Measurements from ENCODE around the gene TEAD2.
"Not testable (repeated sequence)": the region's sequence is repeated elsewhere in the genome, so short reads cannot be mapped to it uniquely, and the experiment has no call there.

The TEAD2 gene

DNA sequence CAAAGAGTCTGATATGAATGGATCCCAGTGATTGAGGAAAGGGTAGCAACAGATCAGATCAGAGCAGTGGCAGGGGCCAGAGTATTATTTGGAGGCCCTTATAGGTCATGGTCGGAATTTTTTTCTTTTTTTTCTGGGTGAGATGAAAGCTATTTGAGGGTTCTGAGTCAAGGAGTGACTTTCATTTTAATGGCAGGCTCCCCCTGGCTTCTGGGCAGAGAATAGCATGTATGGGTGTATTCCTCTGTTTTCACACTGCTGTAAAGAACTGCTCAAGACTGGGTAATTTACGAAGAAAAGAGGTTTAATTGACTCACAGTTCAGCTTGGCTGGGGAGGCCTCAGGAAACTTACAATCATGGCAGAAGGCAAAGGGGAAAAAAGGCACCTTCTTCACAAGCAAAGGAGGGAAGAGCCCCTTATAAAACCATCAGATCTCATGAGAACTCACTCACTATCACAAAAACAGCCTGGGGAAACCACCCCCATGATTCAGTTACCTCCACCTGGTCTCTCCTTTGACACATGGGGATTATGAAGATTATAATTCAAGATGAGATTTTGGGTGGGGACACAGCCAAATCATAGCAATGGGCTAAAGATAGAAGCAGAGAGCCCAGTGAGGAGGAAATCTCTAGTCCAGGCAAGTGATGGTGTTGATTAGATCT, 34.2 kb downstream of the TEAD2 start:
- H3K27ac ChIP-seq, result no peak overlapping the region
- TF ChIP-seq ZFX (IDR thresholded peaks at IDR 0.05; ENCODE audit: borderline replicate concordance), result no peak
- TF ChIP-seq CTCF (IDR thresholded peaks at IDR 0.05), result peak; percentile 82

DNA sequence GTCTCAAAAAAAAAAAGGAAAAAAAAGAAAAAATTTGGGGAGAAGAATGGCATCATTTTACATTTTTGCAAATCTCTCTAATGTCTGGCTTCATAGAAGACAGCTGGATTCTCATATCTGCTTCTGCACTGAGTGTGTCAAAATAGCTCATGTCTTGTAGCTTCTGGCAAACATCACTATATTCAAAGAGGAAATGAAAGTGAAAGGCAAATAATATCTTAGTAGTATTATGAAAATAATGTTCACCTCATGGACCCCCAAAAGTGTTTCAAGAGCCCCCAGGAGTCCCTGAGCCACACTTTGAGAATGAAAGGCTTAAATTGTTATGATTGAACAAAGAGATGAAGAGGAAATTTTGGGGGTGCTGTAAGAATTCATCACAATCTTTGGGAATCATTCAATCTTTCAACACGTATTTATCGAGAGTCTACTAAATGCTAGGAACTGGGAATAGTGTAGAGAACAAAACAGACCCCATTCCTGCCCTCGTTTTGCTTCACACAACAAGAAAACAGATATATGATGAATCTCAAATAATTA, 36.0 kb downstream of the TEAD2 start:
- H3K27ac ChIP-seq, result no peak overlapping the region
- no peak for TF ChIP-seq ZFX (IDR thresholded peaks at IDR 0.05; ENCODE audit: borderline replicate concordance)
- no peak for TF ChIP-seq CTCF (IDR thresholded peaks at IDR 0.05)

- not testable (repeated sequence) for H3K27ac ChIP-seq
Measured at GRCh38 chr19:49325756-49326155, 36.5 kb downstream of the TEAD2 start.

DNA sequence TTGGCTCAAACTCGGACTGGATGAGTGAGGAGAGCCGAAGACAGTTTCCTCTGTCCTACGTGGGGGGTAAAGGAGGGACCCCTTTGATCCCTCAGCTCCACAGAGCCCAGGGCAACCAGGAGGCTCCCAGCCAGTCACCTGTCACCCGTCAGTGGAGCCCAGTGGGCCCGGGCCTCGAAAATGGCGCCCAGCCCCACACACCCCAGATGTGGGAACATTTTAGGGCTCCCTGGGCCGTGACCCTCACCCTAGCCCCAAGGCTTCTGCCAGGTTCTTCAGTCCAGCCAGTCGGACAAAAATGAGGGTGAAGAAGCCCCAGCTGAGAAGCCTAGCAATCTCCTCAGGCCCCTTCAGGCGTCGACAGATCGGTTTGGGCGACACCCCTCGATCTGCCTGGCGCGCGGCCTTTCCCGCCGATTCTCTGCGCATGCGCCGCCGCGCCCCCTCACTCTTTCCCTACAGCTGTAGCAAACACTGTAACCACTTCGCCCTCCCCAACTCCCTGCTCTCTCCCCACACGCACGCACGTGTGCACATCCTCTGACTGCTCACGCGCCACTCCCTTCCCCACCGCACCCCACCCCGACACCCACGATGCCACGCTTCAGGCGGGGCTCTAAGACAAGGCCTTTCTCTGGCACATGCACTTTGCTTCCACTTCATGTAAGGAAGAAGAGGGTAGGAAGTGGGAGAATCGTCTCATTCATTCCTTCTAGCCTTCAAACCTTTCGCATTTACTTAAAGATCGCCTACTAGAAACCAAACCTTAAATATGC, 37.2 kb downstream of the TEAD2 start, which contains the start of gene SLC6A16:
Gene SLC6A16, minus strand, starts transcription at position 391 of the 776 bp plus-strand sequence. CDS start 13,844 bp downstream, outside the sequence.
- H3K27ac ChIP-seq, result no peak within 1 kb of the TSS
- no peak for TF ChIP-seq ZFX (IDR thresholded peaks at IDR 0.05; ENCODE audit: borderline replicate concordance)
- no peak for TF ChIP-seq CTCF (IDR thresholded peaks at IDR 0.05)

GRCh38 chr19:49318296-49318695, 43.9 kb downstream of the TEAD2 start:
- H3K27ac ChIP-seq, result no peak overlapping the region
- no peak for TF ChIP-seq ZFX (IDR thresholded peaks at IDR 0.05; ENCODE audit: borderline replicate concordance)
- no peak for TF ChIP-seq CTCF (IDR thresholded peaks at IDR 0.05)

GRCh38 chr19:49316284-49316683, 45.9 kb downstream of the TEAD2 start:
- no peak for TF ChIP-seq CTCF (IDR thresholded peaks at IDR 0.05)
- no peak for TF ChIP-seq ZFX (IDR thresholded peaks at IDR 0.05; ENCODE audit: borderline replicate concordance)
- no peak overlapping the region for H3K27ac ChIP-seq

DNA sequence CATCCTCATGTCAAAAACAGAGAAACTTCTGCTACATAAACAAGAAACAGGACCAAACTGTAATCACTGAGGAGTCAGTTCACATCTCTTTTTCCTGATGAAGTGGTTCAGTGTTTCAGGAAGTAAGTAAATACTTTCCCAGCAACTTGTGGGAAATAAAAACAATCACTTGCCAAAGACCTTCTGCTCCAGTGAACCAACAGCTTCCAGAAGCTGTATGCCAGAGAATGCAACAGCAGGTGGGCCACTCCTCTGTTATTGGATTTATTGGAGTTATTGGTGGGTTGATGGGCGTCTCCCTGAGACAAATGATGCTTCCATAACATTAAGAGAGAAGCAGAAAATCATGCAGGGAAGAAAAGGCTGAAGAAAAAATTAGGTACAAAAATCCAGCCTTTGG, 47.1 kb downstream of the TEAD2 start:
- TF ChIP-seq ZFX (IDR thresholded peaks at IDR 0.05; ENCODE audit: borderline replicate concordance), result no peak
- no peak for TF ChIP-seq CTCF (IDR thresholded peaks at IDR 0.05)
- no peak overlapping the region for H3K27ac ChIP-seq
